AG09309 (cell line): ENCODE measurements around the gene CHRNA9.
A peak's percentile ranks its signal among the peaks of the same experiment; 100 is the strongest.

Experiments used
- DNase-seq: peaks from one replicate; pipeline ENCODE4 v3.0.0-alpha.2; 2010; ENCODE audit warnings: low read depth
- H3K4me3 ChIP-seq: 2 replicates; pipeline ENCODE4 v1.5.1; 2011; ENCODE audit warnings: mild to moderate bottlenecking, low read depth, low read length, moderate library complexity; ENCODE audit not compliant: control insufficient read depth
- CTCF ChIP-seq: IDR thresholded peaks from 2 replicates; pipeline ENCODE4 v1.5.1; 2011; ENCODE audit warnings: mild to moderate bottlenecking, low read depth, low read length, inconsistent platforms; ENCODE audit not compliant: insufficient read depth, control insufficient read depth; ENCODE audit errors: missing control alignments

CHRNA9 gene

GRCh38 chr4:40317916-40318658, 17.0 kb upstream of the CHRNA9 start:
- no peak for TF ChIP-seq CTCF
- DNase-seq = no peak
- no peak overlapping the region for H3K4me3 ChIP-seq

- DNase-seq = peak; percentile 84
- no peak overlapping the region for H3K4me3 ChIP-seq
- TF ChIP-seq CTCF = no peak
Measured at GRCh38 chr4:40321574-40322275, 13.4 kb upstream of the CHRNA9 start.

GRCh38 chr4:40322811-40323210, 12.3 kb upstream of the CHRNA9 start:
- TF ChIP-seq CTCF = no peak
- no peak overlapping the region for H3K4me3 ChIP-seq
- DNase-seq = no peak

- H3K4me3 ChIP-seq = no peak overlapping the region
- DNase-seq = no peak
- TF ChIP-seq CTCF = no peak
Measured at GRCh38 chr4:40323866-40324265, 11.3 kb upstream of the CHRNA9 start.

GRCh38 chr4:40325406-40326019, 9.6 kb upstream of the CHRNA9 start:
- TF ChIP-seq CTCF = peak; percentile 86
- DNase-seq = no peak
- no peak overlapping the region for H3K4me3 ChIP-seq

- H3K4me3 ChIP-seq = no peak overlapping the region
- no peak for TF ChIP-seq CTCF
- DNase-seq = no peak
Measured at GRCh38 chr4:40327340-40327739, 7.8 kb upstream of the CHRNA9 start.
